Measurements from ENCODE around the gene B9D1. TPM values are rescaled to one million over a fixed set of nuclear protein-coding genes. Genes with fewer than 3 reads are reported as not detected.
A peak's percentile ranks its signal among the peaks of the same experiment; 100 is the strongest.
"Not testable (repeated sequence)": the region's sequence is repeated elsewhere in the genome, so short reads cannot be mapped to it uniquely, and the experiment has no call there.

Gene B9D1
- total RNA-seq, 2 experiments from 2014 or later: 1.1 TPM

GRCh38 chr17:19361944-19362276 is 613 bp downstream of the B9D1 start:
- H3K4me3 Mint-ChIP-seq: peak overlapping the region; percentile 42
- H3K27ac Mint-ChIP-seq: no peak overlapping the region

DNA sequence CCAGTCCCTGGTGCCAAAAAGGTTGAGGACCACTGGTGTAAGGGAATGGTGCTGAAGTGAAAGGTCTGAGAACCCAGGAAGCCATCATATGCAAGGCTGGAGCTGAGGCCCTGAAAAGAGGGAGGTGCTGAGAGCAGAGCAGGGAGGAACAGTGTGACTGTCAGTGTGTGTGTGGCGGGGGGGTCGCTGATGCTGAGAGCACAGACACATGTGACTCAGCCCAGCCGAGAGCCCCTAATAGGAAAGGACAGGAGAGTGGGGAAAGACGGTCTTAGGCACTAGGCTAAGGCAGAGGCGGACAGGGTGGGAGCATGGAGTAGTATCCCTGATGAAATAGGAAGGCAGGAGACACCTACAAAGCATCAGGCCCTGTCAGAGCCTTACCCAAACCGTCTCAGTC is 1.2 kb downstream of the B9D1 start:
- ChIA-PET POLR2A (no interaction called here), CTCF (interaction anchor here (5.9 kb wide), 1 partner anchor 87 kb away, joined by 86 read pairs; no protein-coding TSS in a partner anchor)
- H3K27ac Mint-ChIP-seq: no peak overlapping the region
- H3K27me3 Mint-ChIP-seq (ENCODE audit: low read depth): peaks cover 34% of the 10 kb centered on the region
- ATAC-seq (no peak), DNase-seq (no peak)
- peak overlapping the region; percentile 10 for H3K4me3 Mint-ChIP-seq
- H3K9me3 Mint-ChIP-seq (ENCODE audit: insufficient read depth): no peaks in the 10 kb centered on the region
- H3K36me3 Mint-ChIP-seq (ENCODE audit: low read depth): no peaks in the 10 kb centered on the region
- peaks cover 6% of the 10 kb centered on the region for H3K4me1 Mint-ChIP-seq (ENCODE audit: low read depth)

More at GRCh38 chr17:19361944-19362276, 613 bp downstream of the B9D1 start:
- no peaks in the 10 kb centered on the region for H3K9me3 Mint-ChIP-seq (ENCODE audit: insufficient read depth)
- H3K27me3 Mint-ChIP-seq (ENCODE audit: low read depth): peaks cover 34% of the 10 kb centered on the region
- DNase-seq: no peak
- ATAC-seq: no peak
- H3K36me3 Mint-ChIP-seq (ENCODE audit: low read depth): no peaks in the 10 kb centered on the region
- ChIA-PET CTCF (interaction anchor here (0.8 to 5.9 kb wide), 10 partner anchors 8 to 405 kb away, joined by 3 to 86 read pairs (median 13); partner anchors contain the start of gene MAPK7), POLR2A (interaction anchor here (0.6 kb wide), 1 partner anchor 10 kb away, joined by 3 read pairs; no protein-coding TSS in a partner anchor)
- H3K4me1 Mint-ChIP-seq (ENCODE audit: low read depth): peaks cover 8% of the 10 kb centered on the region

GRCh38 chr17:19360772-19361171 is 1.8 kb downstream of the B9D1 start:
- peaks cover 31% of the 10 kb centered on the region for H3K27me3 Mint-ChIP-seq (ENCODE audit: low read depth)
- H3K27ac Mint-ChIP-seq: no peak overlapping the region
- ATAC-seq: no peak
- ChIA-PET POLR2A (no interaction called here), CTCF (interaction anchor here (5.9 kb wide), 1 partner anchor 87 kb away, joined by 86 read pairs; no protein-coding TSS in a partner anchor)
- H3K4me1 Mint-ChIP-seq (ENCODE audit: low read depth): peaks cover 6% of the 10 kb centered on the region
- H3K9me3 Mint-ChIP-seq (ENCODE audit: insufficient read depth): no peaks in the 10 kb centered on the region
- H3K36me3 Mint-ChIP-seq (ENCODE audit: low read depth): no peaks in the 10 kb centered on the region
- H3K4me3 Mint-ChIP-seq: no peak overlapping the region
- no peak for DNase-seq

DNA sequence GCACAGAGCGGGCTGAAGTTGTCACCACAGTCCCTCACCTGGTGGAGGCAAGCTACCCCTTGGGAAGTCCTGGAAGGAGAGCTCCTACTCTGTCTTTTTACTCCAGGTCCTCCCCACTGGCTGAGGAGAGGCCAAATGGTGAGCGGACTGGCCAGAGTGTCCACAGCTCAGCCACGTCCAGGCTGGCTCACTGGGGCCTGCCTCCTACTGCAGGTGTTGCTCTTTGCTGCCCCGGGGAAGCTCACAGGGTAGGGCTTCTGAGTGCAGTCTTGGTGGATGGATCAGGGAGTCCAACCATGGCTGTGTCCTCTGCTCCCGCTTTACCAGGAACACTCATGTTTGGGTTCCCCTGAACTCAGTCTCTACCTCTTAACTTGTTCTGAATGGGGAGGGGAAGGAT is 2.7 kb downstream of the B9D1 start:
- POLR2A ChIA-PET: no interaction called here
- DNase-seq (no peak), ATAC-seq (no peak)
- CTCF ChIA-PET: no interaction called here
- Mint-ChIP-seq H3K9me3 (ENCODE audit: insufficient read depth) (no peaks in the 10 kb centered on the region), H3K36me3 (ENCODE audit: low read depth) (no peaks in the 10 kb centered on the region), H3K4me3 (no peak overlapping the region), H3K4me1 (ENCODE audit: low read depth) (peaks cover 6% of the 10 kb centered on the region), H3K27ac (no peak overlapping the region), H3K27me3 (ENCODE audit: low read depth) (peaks cover 29% of the 10 kb centered on the region)

- no peak overlapping the region for H3K27ac Mint-ChIP-seq
- POLR2A ChIA-PET: no interaction called here
These were observed 3.4 kb downstream of the B9D1 start for GRCh38 chr17:19359151-19359550.

DNA sequence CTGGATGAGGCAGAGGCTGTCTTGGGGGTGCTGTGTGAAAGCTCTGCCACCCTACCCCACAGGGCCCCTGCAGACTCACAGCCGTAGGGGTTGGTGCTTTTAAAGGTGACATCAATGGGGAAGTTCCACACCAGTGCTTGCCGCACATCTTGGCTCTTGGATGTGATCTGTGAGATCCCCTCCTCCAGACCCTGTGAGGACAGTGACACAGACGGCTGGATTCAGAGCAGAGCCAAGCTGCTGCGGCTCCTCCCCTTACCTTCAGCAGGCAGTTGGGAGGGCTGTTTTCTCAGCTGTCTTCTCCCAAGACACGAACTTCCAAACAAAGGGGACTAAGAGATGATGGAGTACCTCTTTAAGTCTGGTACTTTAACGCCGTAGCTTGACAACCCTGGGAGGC is 4.8 kb downstream of the B9D1 start:
- ATAC-seq (no peak), DNase-seq (no peak)
- Mint-ChIP-seq H3K4me3 (no peak overlapping the region), H3K9me3 (ENCODE audit: insufficient read depth) (no peaks in the 10 kb centered on the region), H3K36me3 (ENCODE audit: low read depth) (no peaks in the 10 kb centered on the region), H3K27ac (no peak overlapping the region), H3K4me1 (ENCODE audit: low read depth) (no peaks in the 10 kb centered on the region), H3K27me3 (ENCODE audit: low read depth) (peaks cover 22% of the 10 kb centered on the region)
- CTCF ChIA-PET: no interaction called here
- POLR2A ChIA-PET: no interaction called here

More at GRCh38 chr17:19359151-19359550, 3.4 kb downstream of the B9D1 start:
- CTCF ChIA-PET: no interaction called here
- no peaks in the 10 kb centered on the region for H3K36me3 Mint-ChIP-seq (ENCODE audit: low read depth)
- ATAC-seq: no peak
- H3K27me3 Mint-ChIP-seq (ENCODE audit: low read depth): peaks cover 26% of the 10 kb centered on the region
- DNase-seq: no peak
- H3K4me1 Mint-ChIP-seq (ENCODE audit: low read depth): peaks cover 6% of the 10 kb centered on the region
- no peak overlapping the region for H3K4me3 Mint-ChIP-seq
- H3K9me3 Mint-ChIP-seq (ENCODE audit: insufficient read depth): no peaks in the 10 kb centered on the region

DNA sequence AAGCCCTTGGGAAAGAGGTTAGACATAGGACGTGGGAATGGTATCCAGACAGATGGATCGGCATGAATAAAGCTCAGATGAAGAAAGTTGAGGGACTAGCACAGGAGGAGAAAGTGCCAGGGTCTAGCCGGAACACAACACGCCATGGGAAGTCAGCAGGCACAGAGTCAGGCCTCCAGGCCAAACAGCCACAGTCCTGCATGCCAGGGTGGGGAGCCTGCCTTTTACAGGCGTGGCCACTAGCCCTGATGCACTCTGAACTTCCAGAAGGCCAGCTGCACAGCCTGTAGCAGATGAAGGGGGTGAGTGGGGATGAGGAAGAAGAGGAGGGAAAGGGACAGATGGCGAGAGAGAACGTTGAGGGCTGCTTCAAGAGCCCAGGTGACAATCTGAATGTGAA is 5.2 kb downstream of the B9D1 start:
- peaks cover 22% of the 10 kb centered on the region for H3K27me3 Mint-ChIP-seq (ENCODE audit: low read depth)
- H3K9me3 Mint-ChIP-seq (ENCODE audit: insufficient read depth): no peaks in the 10 kb centered on the region
- no peak overlapping the region for H3K27ac Mint-ChIP-seq
- ChIA-PET CTCF (no interaction called here), POLR2A (no interaction called here)
- no peaks in the 10 kb centered on the region for H3K36me3 Mint-ChIP-seq (ENCODE audit: low read depth)
- ATAC-seq: no peak
- no peak overlapping the region for H3K4me3 Mint-ChIP-seq
- no peaks in the 10 kb centered on the region for H3K4me1 Mint-ChIP-seq (ENCODE audit: low read depth)
- DNase-seq: no peak

GRCh38 chr17:19354748-19355147 is 7.8 kb downstream of the B9D1 start:
- POLR2A ChIA-PET: no interaction called here
- no peaks in the 10 kb centered on the region for H3K36me3 Mint-ChIP-seq (ENCODE audit: low read depth)
- no peak overlapping the region for H3K4me3 Mint-ChIP-seq
- no peaks in the 10 kb centered on the region for H3K9me3 Mint-ChIP-seq (ENCODE audit: insufficient read depth)
- no peak overlapping the region for H3K27ac Mint-ChIP-seq
- DNase-seq: no peak
- CTCF ChIA-PET: interaction anchor here (1.7 to 2.5 kb wide), 4 partner anchors 8 to 92 kb away, joined by 5 to 23 read pairs (median 6); partner anchors contain the start of gene B9D1
- H3K4me1 Mint-ChIP-seq (ENCODE audit: low read depth): no peaks in the 10 kb centered on the region
- no peak for ATAC-seq
- H3K27me3 Mint-ChIP-seq (ENCODE audit: low read depth): peaks cover 20% of the 10 kb centered on the region

DNA sequence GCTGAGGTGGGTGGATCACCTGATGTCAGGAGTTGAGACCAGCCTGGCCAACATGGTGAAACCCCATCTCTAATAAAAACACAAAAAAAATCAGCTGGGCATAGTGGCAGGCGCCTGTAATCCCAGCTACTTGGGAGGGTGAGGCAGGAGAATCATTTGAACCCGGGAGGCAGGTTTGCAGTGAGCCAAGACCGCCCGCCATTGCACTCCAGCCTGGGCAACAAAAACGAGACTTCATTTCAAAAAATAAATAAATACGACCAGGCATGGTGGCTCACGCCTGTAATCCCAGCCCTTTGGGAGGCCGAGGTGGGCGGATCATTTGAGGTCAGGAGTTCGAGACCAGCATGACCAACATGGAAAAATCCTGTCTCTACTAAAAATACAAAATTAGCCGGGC is 9.1 kb downstream of the B9D1 start:
- not testable (repeated sequence) for ATAC-seq; H3K9me3 Mint-ChIP-seq (ENCODE audit: insufficient read depth); H3K27ac Mint-ChIP-seq

GRCh38 chr17:19348806-19349205 is 13.7 kb downstream of the B9D1 start:
- Mint-ChIP-seq H3K9me3 (ENCODE audit: insufficient read depth) (no peaks in the 10 kb centered on the region), H3K4me3 (no peak overlapping the region), H3K4me1 (ENCODE audit: low read depth) (no peaks in the 10 kb centered on the region), H3K36me3 (ENCODE audit: low read depth) (no peaks in the 10 kb centered on the region), H3K27me3 (ENCODE audit: low read depth) (peaks cover 2% of the 10 kb centered on the region), H3K27ac (no peak overlapping the region)
- DNase-seq (no peak), ATAC-seq (no peak)
- POLR2A ChIA-PET: no interaction called here
- CTCF ChIA-PET: no interaction called here

More for the DNA sequence above, 9.1 kb downstream of the B9D1 start:
- peaks cover 15% of the 10 kb centered on the region for H3K27me3 Mint-ChIP-seq (ENCODE audit: low read depth)
- CTCF ChIA-PET: interaction anchor here (1.3 to 2.5 kb wide), 3 partner anchors 9 to 31 kb away, joined by 3 to 23 read pairs (median 7); partner anchors contain the start of gene B9D1
- H3K4me3 Mint-ChIP-seq; POLR2A ChIA-PET; H3K4me1 Mint-ChIP-seq (ENCODE audit: low read depth); DNase-seq; H3K36me3 Mint-ChIP-seq (ENCODE audit: low read depth): not testable (repeated sequence)

DNA sequence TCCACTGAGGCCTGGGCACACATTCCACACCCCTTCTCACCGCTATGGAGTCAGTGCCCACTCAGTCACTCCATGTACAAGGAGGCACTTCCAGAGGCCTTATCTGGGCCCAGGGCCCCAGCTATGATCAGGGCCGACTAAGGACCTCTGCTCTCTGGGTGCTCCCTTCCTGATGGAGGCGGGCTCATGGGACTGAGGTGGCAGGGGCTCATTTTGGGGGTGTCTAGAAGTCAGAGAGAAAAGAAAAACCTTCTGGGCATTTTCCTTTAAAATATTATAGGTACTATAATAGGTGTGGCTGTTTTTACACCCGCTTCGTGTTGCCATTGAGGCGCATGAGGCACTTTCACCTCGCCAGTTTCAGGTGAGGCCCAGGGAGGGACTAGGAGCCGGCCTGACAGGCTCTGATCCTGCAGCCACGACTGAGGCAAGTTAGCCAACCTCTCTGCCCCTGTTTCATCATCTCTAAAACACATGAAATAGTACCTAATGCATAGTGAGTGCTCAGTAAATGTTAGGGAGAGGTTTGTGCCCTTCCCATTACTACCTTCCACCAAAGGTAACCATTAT is 14.4 kb downstream of the B9D1 start:
- no peaks in the 10 kb centered on the region for H3K4me1 Mint-ChIP-seq (ENCODE audit: low read depth)
- H3K36me3 Mint-ChIP-seq (ENCODE audit: low read depth): no peaks in the 10 kb centered on the region
- no peak for ATAC-seq
- no peaks in the 10 kb centered on the region for H3K9me3 Mint-ChIP-seq (ENCODE audit: insufficient read depth)
- ChIA-PET POLR2A (no interaction called here), CTCF (no interaction called here)
- peaks cover 2% of the 10 kb centered on the region for H3K27me3 Mint-ChIP-seq (ENCODE audit: low read depth)
- no peak overlapping the region for H3K4me3 Mint-ChIP-seq
- no peak for DNase-seq
- H3K27ac Mint-ChIP-seq: no peak overlapping the region

- Mint-ChIP-seq H3K36me3 (ENCODE audit: low read depth) (no peaks in the 10 kb centered on the region), H3K27me3 (ENCODE audit: low read depth) (peaks cover 2% of the 10 kb centered on the region), H3K9me3 (ENCODE audit: insufficient read depth) (no peaks in the 10 kb centered on the region), H3K4me3 (no peak overlapping the region), H3K4me1 (ENCODE audit: low read depth) (no peaks in the 10 kb centered on the region), H3K27ac (no peak overlapping the region)
- POLR2A ChIA-PET: no interaction called here
- CTCF ChIA-PET: no interaction called here
- DNase-seq: no peak
- ATAC-seq: no peak
These were observed 15.0 kb downstream of the B9D1 start for GRCh38 chr17:19347323-19348080.
